HG03442 (cell line): ENCODE results near the gene TEAD1.
"Not testable (repeated sequence)": the region's sequence is repeated elsewhere in the genome, so short reads cannot be mapped to it uniquely, and the experiment has no call there.

Experiments used
- ATAC-seq: cut with Tn5 transposase; IDR thresholded peaks from one replicate; pipeline ENCODE4 v1.9.1; 2021; ENCODE audit warnings: mild to moderate bottlenecking, moderate library complexity; ENCODE audit not compliant: unreplicated experiment

The TEAD1 gene

DNA sequence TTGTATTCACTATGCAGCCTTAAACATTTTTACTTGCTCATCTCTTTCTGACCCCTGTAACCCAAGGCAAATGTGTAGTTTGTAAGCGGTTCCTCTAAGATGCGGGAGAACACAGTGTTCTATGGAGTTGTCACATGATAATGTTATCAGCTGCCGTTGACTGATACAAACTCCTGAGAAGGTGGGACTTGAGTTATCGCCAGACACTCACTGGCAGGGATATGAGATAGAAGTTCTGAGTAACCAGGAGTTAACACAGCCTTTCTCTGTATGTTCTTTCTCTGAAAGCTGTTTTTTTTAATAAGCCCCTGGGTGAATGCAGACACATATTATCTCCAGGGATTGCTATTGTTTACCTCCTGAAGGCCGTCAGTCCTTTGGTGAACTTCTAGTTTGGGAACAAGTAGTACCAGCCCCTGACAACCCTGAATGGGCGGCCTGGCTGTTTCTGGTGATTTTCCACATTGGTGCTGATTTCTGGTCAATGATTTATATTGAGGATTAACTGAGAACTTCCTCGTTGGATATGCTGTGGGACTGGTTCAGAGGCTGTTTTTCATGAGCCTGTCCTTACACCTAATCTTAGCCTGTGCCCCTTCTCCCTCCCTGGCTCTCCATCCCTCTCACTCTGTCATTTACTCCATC is 179.6 kb downstream of the TEAD1 start:
- ATAC-seq: no peak

GRCh38 chr11:12854297-12854661 is 180.1 kb downstream of the TEAD1 start:
- no peak for ATAC-seq

DNA sequence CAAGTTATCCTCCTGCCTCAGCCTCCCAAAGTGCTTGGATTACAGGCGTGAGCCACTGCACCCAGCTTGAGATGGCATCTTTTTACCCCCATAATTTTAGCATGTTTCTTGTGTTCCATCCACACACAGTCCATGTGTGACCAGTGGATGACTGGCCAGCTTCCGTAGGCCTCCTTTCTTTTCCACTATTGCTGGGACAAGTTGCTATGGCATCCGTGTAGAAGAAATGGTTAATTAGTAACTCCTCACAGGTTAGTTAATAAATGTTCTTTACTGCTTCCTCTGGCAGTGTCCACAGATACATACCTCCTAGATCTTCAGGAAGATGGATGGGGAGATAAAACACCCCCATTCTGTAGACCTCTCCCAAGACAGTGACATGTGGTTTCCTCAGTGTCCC is 180.6 kb downstream of the TEAD1 start:
- ATAC-seq: no peak

- no peak for ATAC-seq
These were observed 182.1 kb downstream of the TEAD1 start for GRCh38 chr11:12856338-12856737.

DNA sequence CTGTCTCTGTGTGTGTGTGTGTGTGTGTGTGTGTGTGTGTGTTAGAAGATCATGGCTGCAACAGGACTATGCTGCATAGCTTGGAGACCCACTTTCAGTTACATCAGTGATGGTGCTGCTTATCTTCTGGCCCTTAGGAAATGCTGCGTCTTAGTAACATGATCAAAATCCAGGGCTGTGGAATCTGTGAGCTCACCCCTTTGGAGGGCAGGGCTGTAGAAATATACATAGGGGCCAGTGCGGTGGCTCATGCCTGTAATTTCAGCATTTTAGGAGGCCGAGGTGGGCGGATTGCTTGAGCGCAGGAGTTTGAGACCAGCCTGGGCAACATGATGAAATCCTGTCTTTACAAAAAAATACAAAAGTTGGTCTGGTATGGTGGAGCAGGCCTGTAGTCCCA is 183.4 kb downstream of the TEAD1 start:
- no peak for ATAC-seq

DNA sequence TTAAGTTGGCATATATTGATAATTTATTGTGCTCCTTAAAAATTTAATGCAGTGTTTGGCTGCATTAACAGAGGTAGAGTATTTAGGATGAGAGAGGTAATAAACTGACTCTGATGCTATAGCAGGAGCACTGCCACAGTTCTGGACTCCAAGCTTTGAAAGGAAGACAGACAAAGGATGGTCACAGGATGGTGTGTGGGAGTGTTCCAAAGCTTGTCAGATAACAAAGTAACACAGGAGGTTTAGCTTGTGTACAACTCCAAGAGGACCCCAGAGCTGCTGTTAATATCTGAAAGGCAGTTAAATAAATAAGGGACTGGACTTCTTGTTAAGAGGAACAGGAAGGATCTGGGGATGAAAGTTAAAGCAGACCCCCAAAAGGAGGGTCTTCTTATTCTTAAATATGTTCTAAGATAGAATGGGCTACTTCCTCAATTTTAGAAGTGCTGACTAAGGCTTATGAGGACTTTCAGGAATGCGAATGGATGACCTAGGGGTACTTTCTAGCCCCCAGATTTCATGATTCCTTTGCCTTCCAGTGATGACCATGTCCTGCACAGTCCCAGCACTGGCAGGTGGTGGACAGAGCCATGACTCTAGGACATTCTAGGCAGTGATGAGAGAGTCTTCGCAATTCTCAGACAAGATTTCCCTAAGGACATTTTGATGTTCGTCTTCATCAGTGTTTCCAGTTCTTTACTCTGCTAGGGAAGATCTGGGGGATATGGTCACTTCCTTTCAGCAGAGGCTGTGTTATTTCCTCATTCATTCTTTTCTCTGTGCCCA is 185.8 kb downstream of the TEAD1 start:
- no peak for ATAC-seq

- ATAC-seq: no peak
These were observed 186.6 kb downstream of the TEAD1 start for GRCh38 chr11:12860827-12861226.

DNA sequence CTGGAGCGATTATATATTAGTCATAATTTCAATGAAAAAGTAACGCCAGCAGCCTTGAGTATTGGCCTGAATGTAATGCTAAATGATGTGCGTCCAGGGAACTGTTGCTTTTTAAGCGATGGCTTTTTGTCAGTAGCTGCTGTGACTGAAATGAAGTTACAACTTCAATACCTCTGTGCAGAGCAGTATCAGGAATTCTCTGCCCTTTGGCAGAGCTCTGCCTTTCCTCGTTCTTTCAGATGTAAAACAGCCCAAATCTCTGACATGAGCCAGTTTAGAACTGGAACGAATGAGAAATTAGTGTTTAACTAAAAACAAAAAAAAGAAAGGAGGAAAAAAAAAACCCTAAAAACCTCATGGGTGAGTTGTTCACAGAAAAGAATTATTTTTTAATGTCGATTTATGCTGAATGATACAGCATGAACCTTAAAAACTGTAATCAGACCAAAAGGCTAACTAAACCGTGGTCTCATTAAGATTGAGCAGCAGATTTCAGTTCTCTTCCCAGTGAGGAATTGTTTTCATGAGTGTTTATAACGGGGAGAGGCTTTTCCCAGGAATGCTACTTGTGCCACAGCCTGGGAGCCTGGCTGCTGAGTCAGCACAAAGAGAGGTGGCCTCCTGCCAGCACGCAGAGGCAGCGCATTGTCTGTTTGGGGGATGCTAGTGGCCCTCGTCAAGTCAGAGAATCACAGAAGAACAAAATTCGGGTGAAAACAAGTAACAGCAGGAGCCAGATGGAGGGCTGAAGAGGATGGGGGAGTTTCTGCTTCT is 188.7 kb downstream of the TEAD1 start:
- ATAC-seq: no peak

- ATAC-seq: no peak
These were observed 189.4 kb downstream of the TEAD1 start for GRCh38 chr11:12863605-12864121.

- no peak for ATAC-seq
These were observed 190.3 kb downstream of the TEAD1 start for GRCh38 chr11:12864316-12865156.

DNA sequence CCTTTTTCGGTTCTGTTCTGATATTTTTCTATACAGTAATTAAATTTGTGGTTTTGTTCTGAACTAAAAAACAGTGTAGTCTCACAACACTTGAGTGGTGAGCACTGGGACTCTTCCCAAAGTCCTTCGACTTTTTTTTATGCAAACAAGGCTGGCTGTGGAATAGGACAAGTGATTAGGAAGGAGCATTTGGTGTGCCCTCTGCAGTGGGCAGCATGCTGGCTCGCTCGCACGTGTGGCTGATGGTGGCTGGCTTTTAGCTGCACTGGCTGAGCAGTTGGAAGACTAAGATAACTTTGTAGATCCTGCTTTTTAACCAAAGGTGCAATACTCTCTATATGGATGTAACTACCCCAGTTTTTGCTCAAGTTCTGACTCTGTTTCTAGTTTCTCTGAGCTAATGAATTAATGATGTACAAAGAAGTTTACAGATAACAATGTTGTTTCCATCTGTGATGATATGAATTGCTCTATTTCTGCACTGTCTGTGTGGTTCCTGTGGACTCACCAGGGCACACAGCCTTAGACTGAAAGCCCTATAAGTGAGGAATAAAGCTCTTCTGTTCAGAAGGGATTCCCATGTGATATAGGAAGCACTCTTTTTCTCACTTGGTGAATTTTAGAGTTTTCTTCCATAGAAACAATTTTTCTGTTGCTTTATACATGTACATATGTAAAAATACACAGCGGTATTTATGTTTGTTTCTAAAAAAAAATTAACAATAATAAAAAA is 191.8 kb downstream of the TEAD1 start:
- ATAC-seq: no peak

DNA sequence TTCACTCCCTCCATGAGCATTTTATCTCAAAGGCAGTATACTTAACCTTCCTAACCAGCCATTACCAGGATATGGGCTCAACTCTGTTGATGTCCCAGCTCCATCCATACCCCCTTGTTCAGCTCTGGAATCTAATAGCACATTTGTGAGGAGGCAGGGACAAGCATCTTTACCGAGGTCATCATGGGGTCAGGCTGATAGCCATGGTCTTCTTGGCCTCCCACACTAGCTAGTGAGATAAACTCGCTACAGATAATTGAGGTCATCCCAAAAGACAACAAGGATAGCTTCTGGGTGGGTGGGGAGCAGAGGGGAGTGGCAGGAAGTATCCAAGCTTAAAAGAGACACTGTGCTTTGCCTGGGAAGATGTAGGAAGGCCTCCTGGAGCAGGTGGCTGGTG is 193.3 kb downstream of the TEAD1 start:
- ATAC-seq: no peak

DNA sequence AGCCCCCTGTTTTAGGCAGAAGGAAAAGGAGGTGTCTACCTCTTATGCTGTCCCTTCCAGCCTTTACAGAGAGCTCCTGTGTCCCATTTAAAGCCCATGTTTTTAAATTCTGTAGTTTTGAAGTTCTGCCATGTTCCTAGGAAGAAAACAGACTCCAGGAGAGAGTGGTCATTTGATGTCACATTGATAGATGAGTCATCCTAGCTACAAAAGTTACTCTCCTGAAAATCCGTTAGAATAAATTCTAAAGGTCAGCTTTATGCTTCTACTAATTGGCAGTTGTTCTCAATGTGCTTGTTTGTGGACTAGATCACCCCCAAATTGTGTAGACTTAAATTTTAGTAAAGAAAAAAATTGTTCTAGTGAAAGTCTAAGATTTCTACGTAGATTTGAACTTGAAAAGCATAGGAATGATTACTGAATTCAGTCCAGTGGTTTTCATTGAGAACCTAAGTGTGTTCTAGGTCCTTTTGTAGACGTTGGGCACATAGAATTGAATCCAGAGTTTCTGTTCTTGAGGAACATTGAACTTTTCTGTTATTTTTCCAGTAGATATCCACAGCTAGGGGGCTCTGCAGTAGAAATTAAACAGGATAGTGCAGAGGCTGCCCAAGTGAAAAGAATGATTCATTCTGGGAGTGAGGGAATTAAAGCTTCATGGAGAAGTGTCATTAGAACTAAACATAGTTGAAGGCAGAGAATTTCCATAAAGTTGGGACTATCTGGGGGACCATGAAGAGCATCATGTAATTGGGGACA is 194.3 kb downstream of the TEAD1 start:
- ATAC-seq: no peak

GRCh38 chr11:12871241-12871640 is 197.0 kb downstream of the TEAD1 start:
- ATAC-seq: no peak

- no peak for ATAC-seq
These were observed 197.6 kb downstream of the TEAD1 start for GRCh38 chr11:12871788-12872321.

DNA sequence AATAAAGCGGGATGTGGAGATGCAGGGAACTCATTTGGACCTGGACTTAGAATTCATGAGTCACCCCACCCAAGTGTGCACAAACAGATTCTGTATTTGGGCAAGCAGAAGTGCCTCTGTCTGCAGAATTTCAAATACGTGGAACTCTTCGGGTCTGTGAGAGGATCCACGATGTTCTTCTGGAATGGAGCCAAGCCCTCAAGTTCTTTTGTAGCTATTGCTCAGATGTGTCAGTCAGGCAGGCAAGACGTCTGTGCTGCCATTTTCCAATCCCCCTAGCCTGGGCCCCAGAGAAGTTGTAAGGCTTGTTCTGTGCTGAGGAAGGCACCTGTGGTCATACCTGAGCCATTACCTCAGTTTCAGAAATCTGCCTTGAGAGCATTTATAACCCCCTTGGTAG is 202.1 kb downstream of the TEAD1 start:
- no peak for ATAC-seq

DNA sequence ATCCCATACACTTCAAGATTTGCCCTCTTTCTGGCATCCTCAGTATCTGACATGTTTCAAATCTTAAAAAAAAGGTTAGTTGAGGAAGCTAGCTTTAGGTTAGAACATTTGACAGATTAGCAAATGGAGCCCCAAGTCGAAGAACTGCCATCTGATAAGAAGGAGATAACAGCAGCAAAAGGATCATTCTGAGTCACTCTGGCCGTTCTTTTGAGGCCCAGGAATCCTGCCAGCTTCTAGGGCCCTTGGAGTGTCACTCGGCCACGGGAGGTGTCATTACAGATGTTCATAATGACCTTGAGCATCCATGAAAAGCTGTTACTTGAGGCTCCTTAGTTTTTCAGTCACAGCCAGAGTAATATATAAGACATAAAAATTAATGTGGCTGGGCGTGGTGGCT is 202.8 kb downstream of the TEAD1 start:
- ATAC-seq: no peak

GRCh38 chr11:12877508-12877907 is 203.3 kb downstream of the TEAD1 start:
- ATAC-seq: not testable (repeated sequence)

GRCh38 chr11:12880327-12880726 is 206.1 kb downstream of the TEAD1 start:
- no peak for ATAC-seq
